ENCODE data around the gene ALK.

ALK gene

DNA sequence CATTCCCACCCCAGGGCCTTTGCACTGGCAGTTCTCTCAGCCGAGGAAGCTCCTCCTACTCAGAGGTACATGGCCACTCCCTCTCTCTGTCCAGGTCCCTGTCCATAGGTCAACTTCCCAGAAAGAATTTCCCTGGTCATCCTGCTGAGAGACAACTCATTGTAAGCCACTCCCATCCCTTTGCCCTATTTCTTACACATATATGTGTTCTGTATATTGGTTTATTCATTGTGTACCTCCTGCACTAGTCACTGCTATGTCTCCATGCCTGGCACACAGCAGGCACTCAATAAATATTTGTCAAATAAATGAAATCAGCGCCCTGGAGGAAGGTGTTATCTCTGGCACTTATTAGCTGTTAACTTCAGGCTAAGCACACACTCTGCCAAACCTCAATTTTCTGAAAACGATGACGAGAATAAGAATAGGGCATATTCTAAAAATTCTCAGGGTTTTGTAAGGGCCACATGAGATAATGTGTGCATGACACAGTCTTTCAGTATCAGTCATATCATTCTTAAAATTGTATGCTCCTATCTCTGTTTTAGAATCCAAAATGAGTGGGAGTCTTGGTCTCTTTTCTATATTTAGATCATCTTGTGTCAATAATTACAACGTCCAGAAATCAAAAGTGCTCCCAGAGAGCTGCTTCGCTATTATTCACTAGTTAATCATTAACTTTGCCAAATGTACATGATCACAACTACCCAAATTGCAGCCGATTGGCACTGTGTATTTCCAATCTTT lies 198.0 kb downstream of the ALK start:
- DNase-seq (ENCODE audit: low read depth in 2 of 3, low spot score in 1 of 3), result no peak

- no peak for DNase-seq (ENCODE audit: low read depth in 2 of 3, low spot score in 1 of 3)
Measured at GRCh38 chr2:29719639-29720038, 201.7 kb downstream of the ALK start.

GRCh38 chr2:29718076-29718686 lies 203.2 kb downstream of the ALK start:
- no peak for DNase-seq (ENCODE audit: low read depth in 2 of 3, low spot score in 1 of 3)

DNA sequence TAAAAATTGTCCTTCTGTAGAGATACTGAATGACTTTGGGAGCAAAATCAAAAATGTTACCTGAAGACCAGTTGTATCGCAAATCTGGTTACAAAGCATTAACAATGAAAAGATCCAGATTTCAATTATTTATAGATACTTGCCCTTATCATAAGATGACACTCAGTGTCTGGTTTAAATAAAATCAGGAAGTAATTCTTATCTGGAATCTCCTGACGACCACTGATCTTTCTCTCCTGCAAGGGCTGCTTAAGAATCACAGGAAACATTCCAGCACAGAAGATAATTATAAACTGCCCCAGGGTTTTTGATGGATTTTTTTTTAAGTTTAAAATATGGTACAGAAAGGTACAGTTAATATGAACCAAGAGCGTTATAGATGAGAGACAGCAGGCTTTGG lies 205.7 kb downstream of the ALK start:
- DNase-seq (ENCODE audit: low read depth in 2 of 3, low spot score in 1 of 3), result no peak

DNA sequence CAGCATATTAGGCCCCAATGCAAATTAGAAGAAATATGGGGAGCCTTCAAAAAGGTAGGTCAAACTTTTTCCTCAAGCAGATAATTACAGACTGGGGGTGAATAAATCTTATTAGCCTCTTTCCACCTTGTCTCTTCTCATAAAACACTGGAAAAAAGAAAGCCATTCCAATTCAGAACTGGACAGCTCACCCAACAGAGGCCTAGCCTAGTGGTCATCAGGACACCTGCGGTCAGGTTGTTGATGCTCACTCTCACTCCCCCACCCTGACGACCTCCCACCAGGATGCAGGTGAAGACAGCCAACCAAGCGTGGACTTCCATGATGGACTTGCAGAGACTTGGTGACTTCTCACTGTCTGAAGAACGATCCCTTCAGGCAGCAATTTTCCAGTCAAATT lies 207.1 kb downstream of the ALK start:
- no peak for DNase-seq (ENCODE audit: low read depth in 2 of 3, low spot score in 1 of 3)

DNA sequence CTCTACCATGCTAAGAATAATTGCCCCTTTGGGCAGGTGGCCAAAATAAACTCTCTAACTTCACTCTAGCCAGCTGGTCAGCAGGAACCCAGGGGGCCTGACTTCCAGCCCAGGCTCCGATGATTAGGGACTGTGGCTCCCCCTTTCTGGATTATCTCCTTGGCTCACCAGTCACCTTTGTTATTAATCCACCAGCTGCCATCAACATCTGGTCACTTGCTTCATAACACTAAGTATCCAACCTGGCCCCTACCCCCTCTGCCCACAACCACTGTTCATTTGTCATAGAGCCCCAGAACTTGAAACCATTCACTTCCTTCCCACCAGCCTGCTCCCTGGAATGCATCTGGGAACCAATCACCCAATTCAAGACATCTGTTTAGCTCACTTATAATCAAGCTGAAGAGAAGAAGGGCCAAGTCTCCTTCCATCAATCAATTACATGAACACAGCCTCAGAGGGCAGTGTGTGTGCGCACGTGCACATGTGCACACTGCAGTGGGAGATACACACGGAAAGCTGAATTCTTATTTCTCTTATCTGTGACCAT lies 215.1 kb downstream of the ALK start:
- DNase-seq (ENCODE audit: low read depth in 2 of 3, low spot score in 1 of 3), result no peak

DNA sequence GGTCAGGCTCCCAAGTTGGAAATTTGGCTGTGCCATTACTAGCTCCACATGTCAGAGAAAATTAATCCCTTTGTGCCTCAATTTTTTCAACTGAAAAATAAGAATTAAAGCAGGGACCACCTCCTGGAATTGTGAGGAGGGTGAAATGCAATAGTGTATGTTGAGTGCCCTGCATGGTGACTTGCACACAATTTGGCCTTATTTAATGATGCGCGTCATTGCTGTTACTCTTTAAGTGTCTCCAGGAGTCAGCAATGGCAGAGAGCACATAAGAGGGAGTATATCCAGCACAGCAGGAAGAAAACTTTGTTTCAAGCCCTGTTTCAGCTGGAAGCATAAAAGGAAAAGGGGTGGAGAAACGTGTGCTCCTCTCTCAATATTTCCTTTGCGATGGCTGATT lies 215.8 kb downstream of the ALK start:
- no peak for DNase-seq (ENCODE audit: low read depth in 2 of 3, low spot score in 1 of 3)

GRCh38 chr2:29703336-29703735 lies 218.1 kb downstream of the ALK start:
- DNase-seq (ENCODE audit: low read depth in 2 of 3, low spot score in 1 of 3), result no peak

GRCh38 chr2:29702276-29702675 lies 219.1 kb downstream of the ALK start:
- DNase-seq (ENCODE audit: low read depth in 2 of 3, low spot score in 1 of 3), result no peak

GRCh38 chr2:29700560-29700959 lies 220.8 kb downstream of the ALK start:
- no peak for DNase-seq (ENCODE audit: low read depth in 2 of 3, low spot score in 1 of 3)

- no peak for DNase-seq (ENCODE audit: low read depth in 2 of 3, low spot score in 1 of 3)
Measured at GRCh38 chr2:29699045-29699444, 222.3 kb downstream of the ALK start.

DNA sequence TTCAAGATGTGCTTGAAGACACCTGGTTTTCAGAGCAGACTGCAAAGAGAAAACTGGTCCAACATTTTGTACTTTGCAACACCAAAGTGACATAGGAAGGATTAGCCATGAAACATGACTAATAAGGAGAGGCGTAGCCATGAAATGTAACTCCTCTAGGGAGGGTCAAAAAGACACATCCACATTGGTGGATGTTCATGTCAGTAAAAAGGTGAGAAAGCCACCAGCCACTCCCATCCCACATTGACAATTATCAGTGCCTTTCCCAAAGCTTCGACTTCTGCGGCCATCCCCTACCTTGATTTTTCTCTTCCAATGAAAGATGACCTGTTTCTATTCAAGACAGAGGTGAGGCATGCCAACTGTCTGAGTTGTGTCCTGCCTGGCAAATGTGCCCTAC lies 223.2 kb downstream of the ALK start:
- DNase-seq (ENCODE audit: low read depth in 2 of 3, low spot score in 1 of 3), result no peak

- DNase-seq (ENCODE audit: low read depth in 2 of 3, low spot score in 1 of 3), result no peak
Measured at GRCh38 chr2:29697715-29698114, 223.7 kb downstream of the ALK start.

DNA sequence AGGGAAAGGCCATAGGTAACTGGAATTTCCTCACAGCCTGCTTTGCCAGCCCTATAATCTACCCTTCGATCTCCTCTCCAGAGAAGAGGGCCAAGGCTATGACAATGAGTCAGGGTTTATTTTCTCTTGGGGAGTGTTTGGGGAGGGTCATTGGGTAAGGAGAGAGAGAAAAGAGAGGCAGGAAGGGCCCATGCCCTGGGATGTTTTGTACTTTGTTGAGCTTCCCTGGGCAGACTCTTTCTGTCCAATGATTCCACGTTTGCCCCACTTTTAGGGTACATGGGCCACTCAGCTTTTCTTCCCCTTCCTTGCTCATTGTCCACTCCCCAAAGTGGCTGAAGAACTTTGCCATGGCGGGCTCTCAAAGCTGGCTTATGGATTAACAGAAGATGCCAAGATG lies 224.2 kb downstream of the ALK start:
- no peak for DNase-seq (ENCODE audit: low read depth in 2 of 3, low spot score in 1 of 3)

DNA sequence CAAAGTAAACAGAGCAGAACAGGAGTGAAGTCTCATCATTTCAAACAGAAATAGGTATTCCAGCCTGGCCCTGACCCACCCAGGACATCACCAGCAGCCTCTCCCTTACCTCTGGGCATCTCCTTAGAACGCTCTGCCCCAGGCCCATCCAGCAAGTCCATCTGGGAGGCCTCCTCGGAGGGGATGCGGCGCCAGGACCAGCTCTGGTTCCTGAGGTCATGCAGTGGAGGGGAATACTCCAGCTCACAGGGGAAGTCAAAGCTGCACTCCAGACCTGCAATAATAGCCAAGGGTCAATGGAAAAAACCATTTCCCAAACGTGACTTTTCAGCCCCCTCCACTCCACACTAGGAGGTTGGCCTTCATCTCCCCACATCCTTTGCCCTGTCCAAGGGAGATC lies 226.6 kb downstream of the ALK start:
- no peak for DNase-seq (ENCODE audit: low read depth in 2 of 3, low spot score in 1 of 3)

GRCh38 chr2:29691391-29691950 lies 229.9 kb downstream of the ALK start:
- no peak for DNase-seq (ENCODE audit: low read depth in 2 of 3, low spot score in 1 of 3)

DNA sequence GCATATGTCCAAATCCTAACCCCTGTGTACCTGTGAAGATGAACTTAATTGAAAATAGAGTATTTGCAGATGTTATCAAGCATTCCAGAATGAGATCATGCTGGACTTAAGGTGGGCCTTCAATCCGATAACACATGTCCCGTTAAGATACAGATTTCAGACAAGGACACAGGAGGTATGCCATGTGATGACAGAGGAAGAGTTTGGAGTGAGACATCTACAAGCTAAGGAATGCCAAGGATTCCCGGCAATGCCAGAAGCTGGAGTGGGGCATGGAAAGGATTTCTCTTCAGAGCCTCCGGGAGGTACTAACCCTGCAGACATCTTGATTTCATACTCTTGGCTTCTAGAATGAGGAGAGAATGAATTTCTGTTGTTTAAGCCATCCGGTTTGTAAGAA lies 231.7 kb downstream of the ALK start:
- DNase-seq (ENCODE audit: low read depth in 2 of 3, low spot score in 1 of 3), result no peak

DNA sequence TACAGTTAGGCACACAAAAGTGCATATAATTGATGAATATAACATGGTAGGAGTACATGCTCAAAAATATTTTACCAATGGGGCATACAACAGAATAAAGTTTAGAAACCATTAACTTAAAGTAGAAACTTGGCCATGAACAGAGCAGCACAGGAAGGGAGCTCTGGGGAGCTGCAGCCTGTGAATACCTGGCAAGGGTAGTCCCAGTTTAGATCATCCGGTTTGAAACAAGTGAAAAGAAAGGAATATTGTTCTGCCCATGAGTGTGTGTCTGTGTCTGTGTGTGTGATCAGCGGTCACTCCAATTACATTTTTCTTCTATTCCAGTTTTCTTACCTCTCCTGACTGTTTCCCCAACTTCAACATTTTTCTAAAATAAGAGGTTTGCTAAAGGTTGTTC lies 233.0 kb downstream of the ALK start:
- no peak for DNase-seq (ENCODE audit: low read depth in 2 of 3, low spot score in 1 of 3)

- no peak for DNase-seq (ENCODE audit: low read depth in 2 of 3, low spot score in 1 of 3)
Measured at GRCh38 chr2:29687121-29687520, 234.3 kb downstream of the ALK start.

DNA sequence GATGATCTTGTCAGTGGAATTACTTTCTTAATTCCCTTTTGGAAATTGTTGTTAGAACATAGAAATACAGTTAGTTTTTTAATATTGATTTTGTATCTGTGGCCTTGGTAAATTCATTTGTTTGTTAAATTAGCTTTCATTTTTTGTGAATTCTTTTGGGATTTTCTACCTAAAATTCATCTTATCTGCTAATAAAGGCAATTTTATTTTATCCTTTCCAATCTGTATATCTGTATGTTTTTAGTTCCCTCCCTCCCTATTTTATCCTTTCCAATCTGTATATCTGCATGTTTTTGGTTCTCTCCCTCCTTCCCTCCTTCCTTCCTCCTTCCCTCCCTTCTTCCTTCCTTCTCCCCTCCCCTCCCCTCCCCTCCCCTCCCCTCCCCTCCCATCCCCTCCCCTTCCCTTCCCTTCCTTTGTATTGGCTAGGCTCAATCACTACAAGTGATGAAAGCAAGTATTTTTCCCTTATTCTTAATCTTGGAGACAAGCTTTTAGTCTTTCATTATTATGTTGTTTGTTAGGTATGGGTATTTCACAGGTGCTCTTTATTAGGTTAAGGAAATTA lies 244.4 kb downstream of the ALK start:
- DNase-seq (ENCODE audit: low read depth in 2 of 3, low spot score in 1 of 3), result no peak

- no peak for DNase-seq (ENCODE audit: low read depth in 2 of 3, low spot score in 1 of 3)
Measured at GRCh38 chr2:29664578-29664977, 256.8 kb downstream of the ALK start.

DNA sequence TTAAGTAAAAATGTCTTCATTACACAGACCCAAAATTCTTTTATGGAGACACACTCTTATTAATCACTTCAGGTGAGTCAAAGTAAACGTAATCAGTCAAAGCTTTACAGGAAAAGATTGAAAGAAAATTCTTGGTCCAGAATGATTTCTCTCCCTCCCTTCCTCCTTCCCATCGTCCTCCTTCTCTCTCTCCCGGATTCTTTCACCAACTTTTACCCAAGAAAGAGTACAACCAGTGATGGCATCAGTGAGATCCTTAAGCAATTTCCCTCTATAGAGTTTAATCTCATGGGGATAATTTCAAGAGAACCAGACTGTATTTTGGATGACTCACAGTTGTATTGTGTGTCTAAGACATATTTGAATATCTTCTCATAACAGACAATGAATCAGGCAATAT lies 258.1 kb downstream of the ALK start:
- no peak for DNase-seq (ENCODE audit: low read depth in 2 of 3, low spot score in 1 of 3)

Data from stimulated activated CD4-positive, alpha-beta T cell treated with anti-CD3 and anti-CD28 coated beads, Interleukin-12 subunit alpha, Interleukin-12 subunit beta, amount 100 ng/mL, for 48 hours (primary cell).